ENCODE data around the gene NAALADL2. TPM values are rescaled to one million over a fixed set of nuclear protein-coding genes. Genes with fewer than 3 reads are reported as not detected.

NAALADL2 gene
- total and polyA plus RNA-seq, 2 of the 8 experiments (the other 6 are each of a cell fraction or from before 2014, with no cell fraction given): 0.12 to 0.22 TPM

- H2AFZ ChIP-seq (ENCODE audit: low read length): no peak overlapping the region
- H3K4me2 ChIP-seq (ENCODE audit: insufficient read depth in 1 of 2, low read depth in 2 of 2, low read length in 2 of 2): no peak overlapping the region
- no peak overlapping the region for H4K8ac ChIP-seq (ENCODE audit: extremely low read depth, insufficient read depth, low read length)
- no peaks in the 10 kb centered on the region for H4K20me1 ChIP-seq (replicated peaks in 1 of 2; ENCODE audit: control insufficient read depth in 1 of 2, insufficient read depth in 2 of 2, low read length in 2 of 2)
- DNase-seq (ENCODE audit: low read depth in 1 of 2, low spot score in 2 of 2) (no peak), FAIRE-seq (no peak)
- no peak overlapping the region; the same call in 1 of the 2 replicates for H2BK20ac ChIP-seq (ENCODE audit: low read length)
- no peak overlapping the region for H3K23ac ChIP-seq (ENCODE audit: insufficient read length)
- POLR2A ChIA-PET (ENCODE audit: partially characterized antibody): no interaction called here
- H2AK5ac ChIP-seq (ENCODE audit: low read depth, low read length): no peak overlapping the region
- no peak overlapping the region; the same call in 1 of the 2 replicates for H2BK5ac ChIP-seq (ENCODE audit: low read depth, low read length)
- no peak overlapping the region for H2BK12ac ChIP-seq (ENCODE audit: low read depth, low read length)
- no peaks in the 10 kb centered on the region for H3K79me1 ChIP-seq (ENCODE audit: low read depth, low read length)
- H3K56ac ChIP-seq (replicated peaks; ENCODE audit: insufficient read length, low read depth, low read length): no peak overlapping the region
- no peaks in the 10 kb centered on the region for H3K79me2 ChIP-seq (ENCODE audit: control insufficient read depth in 1 of 2, insufficient read depth in 2 of 2, low read length in 2 of 2)
- H3K18ac ChIP-seq (ENCODE audit: extremely low read depth, low read length): no peak overlapping the region
- H3K27me3 ChIP-seq (replicated peaks in 1 of 4; ENCODE audit: control insufficient read depth in 3 of 4, extremely low read depth in 1 of 4, insufficient read depth in 3 of 4, low read length in 3 of 4): no peaks in the 10 kb centered on the region
- H4K91ac ChIP-seq (replicated peaks; ENCODE audit: insufficient read length, low read length): no peak overlapping the region
- H3K4me1 ChIP-seq (replicated peaks in 1 of 4; ENCODE audit: control insufficient read depth in 3 of 4, insufficient read depth in 4 of 4, low read length in 3 of 4): peaks cover 0 to 6% (median 2%) of the 10 kb centered on the region in 4 experiments; a peak in 4 of 7 replicates
- H3K27ac ChIP-seq (ENCODE audit: low read depth, low read length): no peak overlapping the region
- CTCF ChIA-PET (ENCODE audit: partially characterized antibody): no interaction called here
- H4K5ac ChIP-seq (ENCODE audit: insufficient read length, low read depth, low read length): no peak overlapping the region
- no peak overlapping the region for H3K14ac ChIP-seq (ENCODE audit: insufficient read length)
- no peak overlapping the region for H2BK15ac ChIP-seq (ENCODE audit: low read length)
- H3K36me3 ChIP-seq (ENCODE audit: control insufficient read depth in 2 of 4, insufficient read depth in 4 of 4, low read length in 3 of 4): no peaks in the 10 kb centered on the region
- no peak overlapping the region for H3K9ac ChIP-seq (replicated peaks in 1 of 4; ENCODE audit: extremely low read depth in 1 of 4, low read depth in 3 of 4, low read length in 3 of 4)
- no peaks in the 10 kb centered on the region; a peak in 1 of 4 replicates for H3K9me3 ChIP-seq (ENCODE audit: insufficient read depth in 2 of 2, low read depth in 1 of 2, low read length in 1 of 2)
- H2BK120ac ChIP-seq (replicated peaks; ENCODE audit: low read depth, low read length): no peak overlapping the region
- no peak overlapping the region for H3K4me3 ChIP-seq (ENCODE audit: extremely low read depth in 1 of 4, insufficient read depth in 2 of 4, low read depth in 3 of 4, low read length in 4 of 4)
- WGBS, 2 experiments (ENCODE audit: extremely low coverage in 1 of 2, insufficient coverage in 1 of 2, insufficient read length in 1 of 2, insufficient replicate concordance in 2 of 2, low coverage in 1 of 2, low lambda C conversion rate in 2 of 2, missing lambda C conversion rate in 1 of 2): 100% methylated on average over 2 of the region's 2 CpGs; no CpG with 5 or more reads in 1 of the 2 experiments
- no peak overlapping the region for H3K4ac ChIP-seq (replicated peaks; ENCODE audit: insufficient read length, low read depth, low read length)
- no peaks in the 10 kb centered on the region for H3K23me2 ChIP-seq (ENCODE audit: low read depth, low read length)
- TF ChIP-seq BACH1 (IDR thresholded peaks at IDR 0.05; ENCODE audit: low read length): no peak
Observed at GRCh38 chr3:175826759-175827158, 967.6 kb downstream of the NAALADL2 start.
